Effector memory CD4-positive, alpha-beta T cell (primary cell): ENCODE results near the gene NRCAM.

Source experiments
- DNase-seq, 3 donors: peaks; one replicate each; pipeline ENCODE4 v3.0.0-alpha.2; 2020
- H3K27ac ChIP-seq: 2 replicates; pipeline ENCODE4 v1.7.0; 2013; ENCODE audit warnings: mild to moderate bottlenecking, low read length, moderate library complexity; ENCODE audit not compliant: insufficient read depth, poor library complexity, severe bottlenecking
- H3K27me3 ChIP-seq: replicated peaks from 2 replicates; pipeline ENCODE4 v1.7.0; 2013; ENCODE audit warnings: mild to moderate bottlenecking, low read length; ENCODE audit not compliant: insufficient read depth, control insufficient read depth, poor library complexity, severe bottlenecking
- H3K36me3 ChIP-seq: 2 replicates; pipeline ENCODE4 v1.7.0; 2013; ENCODE audit warnings: mild to moderate bottlenecking, low read length, moderate library complexity; ENCODE audit not compliant: control insufficient read depth, insufficient read depth
- H3K4me1 ChIP-seq: 2 replicates; pipeline ENCODE4 v1.7.0; 2013; ENCODE audit warnings: low read length, mild to moderate bottlenecking; ENCODE audit not compliant: control insufficient read depth, insufficient read depth, poor library complexity, severe bottlenecking
- H3K4me3 ChIP-seq: 2 replicates; pipeline ENCODE4 v1.7.0; 2013; ENCODE audit warnings: low read length, low read depth, mild to moderate bottlenecking; ENCODE audit not compliant: insufficient read depth, poor library complexity, severe bottlenecking
- H3K9me3 ChIP-seq: 2 replicates; pipeline ENCODE4 v1.7.0; 2013; ENCODE audit warnings: mild to moderate bottlenecking, low read length, moderate library complexity; ENCODE audit not compliant: control insufficient read depth

Gene NRCAM

GRCh38 chr7:108134486-108134885 lies 321.8 kb downstream of the NRCAM start:
- Histone ChIP-seq H3K27ac (no peak overlapping the region), H3K36me3 (no peaks in the 10 kb centered on the region), H3K27me3 (no peaks in the 10 kb centered on the region), H3K4me1 (no peaks in the 10 kb centered on the region), H3K4me3 (no peak overlapping the region), H3K9me3 (no peaks in the 10 kb centered on the region)
- no peak for DNase-seq

GRCh38 chr7:108132551-108133265 lies 323.5 kb downstream of the NRCAM start:
- Histone ChIP-seq H3K27ac (no peak overlapping the region), H3K27me3 (no peaks in the 10 kb centered on the region), H3K9me3 (no peaks in the 10 kb centered on the region), H3K4me3 (no peak overlapping the region), H3K4me1 (no peaks in the 10 kb centered on the region), H3K36me3 (no peaks in the 10 kb centered on the region)
- DNase-seq, result no peak

GRCh38 chr7:108130261-108130660 lies 326.0 kb downstream of the NRCAM start, which contains the start of gene LAMB4:
TSS of gene LAMB4 (minus strand) at chr7:108130361. CDS start at chr7:108123164, 7,197 bp downstream.
- Histone ChIP-seq H3K27me3 (no peaks in the 10 kb centered on the region), H3K9me3 (no peaks in the 10 kb centered on the region), H3K36me3 (no peaks in the 10 kb centered on the region), H3K27ac (no peak within 1 kb of the TSS), H3K4me3 (no peak within 1 kb of the TSS), H3K4me1 (no peaks in the 10 kb centered on the region)
- no peak for DNase-seq

- DNase-seq, result no peak
- Histone ChIP-seq H3K27ac (no peak overlapping the region), H3K4me3 (no peak overlapping the region), H3K36me3 (no peaks in the 10 kb centered on the region), H3K4me1 (no peaks in the 10 kb centered on the region), H3K9me3 (no peaks in the 10 kb centered on the region), H3K27me3 (no peaks in the 10 kb centered on the region)
Measured at GRCh38 chr7:108129018-108129965, 326.9 kb downstream of the NRCAM start.

GRCh38 chr7:108128514-108128913 lies 327.7 kb downstream of the NRCAM start:
- H3K36me3 ChIP-seq, result no peaks in the 10 kb centered on the region
- H3K4me3 ChIP-seq, result no peak overlapping the region
- H3K27ac ChIP-seq, result no peak overlapping the region
- no peaks in the 10 kb centered on the region for H3K4me1 ChIP-seq
- no peaks in the 10 kb centered on the region for H3K27me3 ChIP-seq
- no peaks in the 10 kb centered on the region for H3K9me3 ChIP-seq
- no peak for DNase-seq

GRCh38 chr7:108127461-108127860 lies 328.8 kb downstream of the NRCAM start:
- no peaks in the 10 kb centered on the region for H3K9me3 ChIP-seq
- no peak for DNase-seq
- no peak overlapping the region for H3K27ac ChIP-seq
- no peak overlapping the region for H3K4me3 ChIP-seq
- no peaks in the 10 kb centered on the region for H3K4me1 ChIP-seq
- H3K27me3 ChIP-seq, result no peaks in the 10 kb centered on the region
- H3K36me3 ChIP-seq, result no peaks in the 10 kb centered on the region

- no peaks in the 10 kb centered on the region for H3K36me3 ChIP-seq
- DNase-seq, result no peak
- H3K4me1 ChIP-seq, result no peaks in the 10 kb centered on the region
- no peaks in the 10 kb centered on the region for H3K27me3 ChIP-seq
- no peak overlapping the region for H3K4me3 ChIP-seq
- H3K9me3 ChIP-seq, result no peaks in the 10 kb centered on the region
- no peak overlapping the region for H3K27ac ChIP-seq
Measured at GRCh38 chr7:108124820-108125219, 331.4 kb downstream of the NRCAM start.

- Histone ChIP-seq H3K9me3 (no peaks in the 10 kb centered on the region), H3K27me3 (no peaks in the 10 kb centered on the region), H3K27ac (no peak overlapping the region), H3K4me3 (no peak overlapping the region), H3K4me1 (no peaks in the 10 kb centered on the region), H3K36me3 (no peaks in the 10 kb centered on the region)
- no peak for DNase-seq
Measured at GRCh38 chr7:108122181-108122580, 334.1 kb downstream of the NRCAM start.

GRCh38 chr7:108120933-108121332 lies 335.3 kb downstream of the NRCAM start:
- no peaks in the 10 kb centered on the region for H3K36me3 ChIP-seq
- H3K4me1 ChIP-seq, result no peaks in the 10 kb centered on the region
- no peak for DNase-seq
- no peaks in the 10 kb centered on the region for H3K9me3 ChIP-seq
- no peaks in the 10 kb centered on the region for H3K27me3 ChIP-seq
- H3K4me3 ChIP-seq, result no peak overlapping the region
- no peak overlapping the region for H3K27ac ChIP-seq

GRCh38 chr7:108120196-108120595 lies 336.0 kb downstream of the NRCAM start:
- no peak for DNase-seq
- Histone ChIP-seq H3K36me3 (no peaks in the 10 kb centered on the region), H3K9me3 (no peaks in the 10 kb centered on the region), H3K27ac (no peak overlapping the region), H3K4me1 (no peaks in the 10 kb centered on the region), H3K27me3 (no peaks in the 10 kb centered on the region), H3K4me3 (no peak overlapping the region)
